GM21381 (cell line): Measurements from ENCODE around the gene RAB40C.
A peak's percentile ranks its signal among the peaks of the same experiment; 100 is the strongest.

Experiments used
- ATAC-seq: cut with Tn5 transposase; IDR thresholded peaks from one replicate; pipeline ENCODE4 v1.9.1; 2021; ENCODE audit warnings: mild to moderate bottlenecking, moderate library complexity; ENCODE audit not compliant: unreplicated experiment

Gene RAB40C

DNA sequence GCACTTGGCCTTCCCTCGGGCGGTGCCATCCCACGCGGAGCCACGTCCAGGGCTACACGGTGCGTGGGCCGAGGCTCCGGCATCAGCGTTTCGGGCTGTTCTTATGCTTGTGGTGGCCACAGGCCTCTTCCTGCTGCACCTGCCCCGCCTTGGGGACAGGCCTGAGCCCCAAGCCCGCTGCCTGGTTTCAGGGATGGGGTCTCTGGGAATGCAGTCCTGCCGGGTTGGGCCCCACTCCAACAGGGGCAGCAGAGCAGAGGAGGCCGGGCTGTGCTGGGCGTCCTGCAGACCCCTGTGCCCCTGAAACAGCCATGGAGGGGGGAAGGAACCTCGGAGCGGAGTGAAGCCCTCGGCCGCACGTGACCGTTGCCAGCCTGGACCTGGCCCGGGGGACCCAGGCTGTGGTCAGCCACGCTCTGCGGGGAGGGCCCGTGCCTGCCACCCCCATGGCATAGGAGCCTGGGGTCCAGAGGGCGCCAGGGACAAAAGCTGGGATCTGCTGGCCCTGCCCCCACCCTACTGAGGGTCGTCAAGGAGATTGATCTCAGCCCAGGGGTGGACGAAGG is 40.5 kb downstream of the RAB40C start:
- ATAC-seq: no peak

DNA sequence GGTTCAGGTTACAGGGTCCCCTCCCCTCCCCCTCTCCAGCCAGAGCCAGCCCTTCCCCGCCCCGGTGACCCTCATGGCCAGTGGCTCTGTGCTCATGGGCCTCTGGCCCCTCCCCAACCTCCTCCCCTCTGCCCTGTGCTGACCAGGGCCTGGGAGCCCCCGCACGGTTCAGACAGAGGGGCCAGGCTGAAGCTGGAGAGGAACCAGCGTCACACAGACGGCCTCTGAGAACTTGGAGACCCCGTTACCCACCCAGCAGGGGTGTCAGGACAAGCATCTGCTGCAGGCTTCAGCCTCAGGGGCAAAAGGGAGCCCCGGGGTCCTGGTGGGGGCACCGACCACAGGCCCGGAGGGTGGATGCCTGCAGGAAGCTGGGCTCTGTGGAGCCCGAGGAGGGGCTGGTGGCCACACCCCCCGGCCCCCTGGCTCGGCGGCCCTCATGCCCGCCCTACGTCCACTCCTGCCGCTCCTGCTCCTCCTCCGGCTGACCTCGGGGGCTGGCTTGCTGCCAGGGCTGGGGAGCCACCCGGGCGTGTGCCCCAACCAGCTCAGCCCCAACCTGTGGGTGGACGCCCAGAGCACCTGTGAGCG is 41.0 kb downstream of the RAB40C start, which contains the start of gene WFIKKN1:
Gene WFIKKN1 (plus strand): TSS at position 171 of the 591 bp plus-strand sequence. CDS start 269 bp downstream, at position 440.
- ATAC-seq: no peak

GRCh38 chr16:631808-632358 is 42.0 kb downstream of the RAB40C start:
- ATAC-seq: no peak

GRCh38 chr16:632486-633335 is 42.8 kb downstream of the RAB40C start:
- ATAC-seq: no peak

GRCh38 chr16:633336-634050 is 43.6 kb downstream of the RAB40C start:
- no peak for ATAC-seq

DNA sequence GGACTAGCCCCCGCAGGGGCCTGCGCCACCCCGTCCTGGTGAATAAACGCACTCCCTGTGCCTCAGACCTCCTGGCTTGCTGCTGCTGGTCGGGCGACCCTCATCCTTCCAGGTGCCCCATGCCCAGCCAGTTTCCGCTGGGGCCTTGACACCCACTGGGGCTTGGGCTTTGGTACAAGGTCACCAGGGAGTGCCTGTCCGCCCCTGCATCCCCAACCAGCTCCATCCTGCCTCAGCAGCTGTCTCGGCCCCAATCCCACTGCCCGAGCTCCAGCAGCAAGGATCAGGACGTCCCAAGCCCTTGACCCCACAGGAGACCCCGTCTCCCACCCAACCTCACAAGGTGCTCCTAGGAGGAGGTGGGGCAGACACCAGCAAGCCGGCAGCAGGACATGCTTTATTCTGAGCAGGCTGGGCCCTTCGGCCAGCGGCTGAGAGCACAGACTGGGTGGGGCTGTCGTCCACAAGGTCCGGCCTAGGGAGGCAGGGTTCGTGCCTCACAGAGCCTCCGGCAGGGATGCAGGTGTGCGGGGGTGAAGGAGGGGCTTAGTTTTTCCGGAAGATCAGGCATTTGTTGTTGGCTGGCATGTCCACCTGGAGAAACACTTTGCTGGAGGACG is 44.3 kb downstream of the RAB40C start:
- ATAC-seq: no peak

DNA sequence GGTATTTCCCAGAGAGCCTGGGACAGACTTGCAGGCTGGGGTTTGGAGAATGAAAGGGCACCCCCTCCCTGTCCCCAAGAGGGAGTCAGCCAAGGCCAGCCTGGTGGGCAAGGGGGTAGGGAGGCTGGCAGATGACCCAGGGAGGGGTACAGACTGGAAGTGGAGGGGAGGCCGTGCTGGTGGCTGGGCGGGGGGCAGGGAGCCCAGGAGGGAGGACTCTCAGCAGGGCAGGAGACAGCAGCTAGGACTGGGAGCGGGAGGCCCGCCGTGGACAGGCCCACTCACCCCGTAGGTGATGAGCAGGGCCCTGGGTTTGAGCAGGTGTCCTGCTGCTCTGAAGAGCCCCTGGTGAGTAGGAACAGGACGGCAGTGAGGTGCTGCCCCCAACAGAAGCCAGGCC is 45.1 kb downstream of the RAB40C start:
- ATAC-seq: no peak

DNA sequence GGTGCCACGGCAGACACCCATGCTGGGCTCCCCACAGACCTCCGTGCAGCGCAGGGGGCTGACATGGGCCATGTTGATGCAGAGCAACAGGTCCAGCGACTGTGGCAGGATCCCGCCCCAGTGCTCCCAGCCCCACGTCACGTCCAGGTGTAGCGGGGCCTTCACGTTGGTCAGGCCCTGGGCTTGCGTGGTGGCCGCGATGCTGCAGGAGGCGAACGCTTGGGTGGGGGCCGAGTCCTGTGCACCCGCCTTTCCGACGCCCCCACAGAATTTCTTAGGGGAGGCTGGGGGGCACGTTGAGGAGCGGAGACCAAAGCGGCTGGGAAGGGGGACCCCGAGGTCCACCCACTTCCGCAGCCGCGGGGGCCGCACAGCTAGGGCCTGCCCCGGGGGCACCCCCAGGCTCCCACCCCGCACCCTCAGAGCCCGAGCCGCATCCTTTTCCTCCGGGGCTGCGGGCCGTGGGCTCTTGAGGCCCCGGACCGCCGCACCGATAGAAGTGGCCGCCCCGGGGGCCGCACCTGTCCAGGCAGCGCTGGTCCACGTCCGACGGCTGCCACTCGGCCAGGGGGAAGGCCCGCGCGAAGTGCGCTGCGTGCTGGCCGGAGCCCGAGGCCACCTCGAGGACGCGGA is 45.8 kb downstream of the RAB40C start:
- ATAC-seq: peak; percentile 2

- peak; percentile 57 for ATAC-seq
These were observed 46.6 kb downstream of the RAB40C start, which contains the start of gene METTL26 for GRCh38 chr16:636206-637080. TSS of gene METTL26 (minus strand) at chr16:636305. CDS start at chr16:636290, 15 bp downstream.

- ATAC-seq: no peak
These were observed 47.5 kb downstream of the RAB40C start for GRCh38 chr16:637081-638018.

DNA sequence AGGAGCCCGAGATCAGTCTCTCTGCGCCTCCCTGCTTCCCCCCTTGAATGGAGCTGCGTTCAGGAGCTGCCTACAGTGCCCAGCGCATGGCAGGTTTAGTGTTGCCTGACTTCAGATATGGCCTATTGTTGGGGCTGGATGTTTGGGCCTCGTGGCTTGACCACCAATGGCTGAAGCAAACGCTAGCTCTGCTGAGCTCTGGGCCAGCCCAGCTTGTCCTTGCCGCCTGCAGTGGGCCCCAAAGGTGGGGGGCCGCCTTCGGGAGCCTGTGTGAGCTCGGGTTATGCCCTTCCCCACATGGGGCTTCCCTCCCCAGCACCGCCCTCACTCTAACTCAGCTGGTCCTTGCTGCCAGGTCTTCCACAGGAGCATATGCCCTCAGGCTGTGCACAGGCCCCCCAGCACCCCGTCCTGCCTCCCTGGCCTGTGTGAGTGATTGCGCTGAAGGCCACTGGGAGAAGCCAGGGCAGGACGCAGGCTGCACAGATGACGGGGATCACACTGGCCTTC is 48.2 kb downstream of the RAB40C start:
- ATAC-seq: no peak

GRCh38 chr16:638836-639235 is 49.0 kb downstream of the RAB40C start:
- no peak for ATAC-seq

GRCh38 chr16:640614-641013 is 50.7 kb downstream of the RAB40C start:
- no peak for ATAC-seq

GRCh38 chr16:641326-642188 is 51.7 kb downstream of the RAB40C start, which contains the start of gene MCRIP2:
TSS of gene MCRIP2 (plus strand) at chr16:641828. CDS start at chr16:641992, 164 bp downstream.
- ATAC-seq: peak; percentile 46

DNA sequence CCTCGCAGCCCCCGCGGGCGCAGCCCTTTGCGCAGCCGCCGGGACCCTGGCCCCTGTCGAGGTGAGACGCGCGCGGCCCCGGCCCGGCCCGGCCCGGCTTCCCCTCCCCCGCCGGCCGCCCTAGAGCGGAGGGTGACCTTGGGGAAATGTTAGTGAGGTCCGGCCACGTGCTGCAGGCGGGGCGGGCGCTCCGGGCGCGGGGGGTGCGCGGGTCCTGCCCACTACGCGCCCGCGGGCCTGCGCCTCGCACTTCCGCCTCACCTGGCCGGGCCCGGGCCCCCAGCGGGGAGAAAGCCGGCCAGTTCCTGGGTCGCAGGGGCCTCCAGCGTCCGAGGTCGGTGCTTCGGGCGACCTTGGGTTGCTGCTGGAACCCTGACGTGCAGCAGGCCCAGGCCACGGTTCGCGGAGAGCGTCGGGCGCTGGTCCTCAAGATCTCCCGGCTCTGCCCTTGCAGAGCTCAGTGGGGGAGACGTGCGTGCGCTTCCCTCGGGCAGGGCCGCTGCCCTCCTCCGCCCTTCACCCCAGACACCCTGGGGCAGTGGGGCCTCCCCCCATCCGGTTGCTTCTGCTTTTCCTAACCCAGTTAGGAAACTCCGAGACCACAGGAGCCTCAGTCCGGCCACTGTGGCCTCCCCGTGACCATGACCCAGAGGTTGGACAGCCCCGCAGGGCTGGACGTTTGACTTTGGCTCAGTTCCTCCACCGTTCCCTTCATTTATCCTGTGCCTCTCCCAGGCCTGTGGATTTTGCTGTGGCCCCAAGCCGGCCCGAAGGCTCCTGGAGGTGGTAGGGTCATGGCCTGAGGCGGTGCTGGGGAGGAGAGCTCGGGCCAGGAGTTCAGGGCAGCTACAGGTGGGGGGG is 52.6 kb downstream of the RAB40C start:
- peak; percentile 46 for ATAC-seq

GRCh38 chr16:643050-643368 is 53.1 kb downstream of the RAB40C start:
- ATAC-seq: no peak
